HCT116 (cell line): ENCODE data around the gene SEC61A2. TPM values are rescaled to one million over a fixed set of nuclear protein-coding genes. Genes with fewer than 3 reads are reported as not detected.

Experiments
- ATAC-seq: fragments of 200-7000 bp; cut with Tn5 transposase; 2 replicates; pipeline ENCODE4 v1.9.1; 2020; ENCODE audit warnings: mild to moderate bottlenecking, moderate library complexity
- BruUV-seq: library from RNA; stranded (reverse); fragments of 400-500 nt; replicated peaks from 2 replicates; lab custom pipeline; 2021; lab: Mats Ljungman, UMichigan
- CTCF ChIA-PET: fragments of 300-600 bp; sonication (Branson Sonifier 250); formaldehyde crosslinking; loops from one replicate; lab custom pipeline; 2021; ENCODE audit warnings: antibody characterized with exemption; lab: Charles Lee
- POLR2A ChIA-PET: fragments of 300-600, 350-600 bp; sonication (Branson Sonifier 250); formaldehyde crosslinking; loops from one replicate; lab custom pipeline; 2021; ENCODE audit warnings: antibody characterized with exemption; lab: Charles Lee
- RAD21 ChIA-PET, 2 experiments: fragments of 300-600 bp; sonication (Branson Sonifier 250); formaldehyde crosslinking; loops; one replicate each; lab custom pipeline; 2023; ENCODE audit warnings: low total read pairs in 2 of 2; ENCODE audit not compliant: uncharacterized antibody in 2 of 2, unreplicated experiment in 2 of 2, low non-redundant PET in 1 of 2; lab: Charles Lee
- DNase-seq: peaks from one replicate; pipeline ENCODE4 v3.0.0-alpha.2; 2010; ENCODE audit warnings: low read depth, low spot score
- H2AFZ ChIP-seq: fragments of 200-600 bp; shearing (Covaris generic), sonication (generic); 2 replicates; pipeline ENCODE4 v1.6.1; 2017; ENCODE audit warnings: low read depth, mixed run types, mixed read lengths, antibody characterized with exemption, low read length; ENCODE audit not compliant: poor library complexity, severe bottlenecking
- H3K27ac ChIP-seq: 2 replicates; pipeline ENCODE4 v1.5.1; 2012; ENCODE audit warnings: low read depth, low read length
- H3K27me3 ChIP-seq: fragments of 200-600 bp; sonication (generic); 2 replicates; pipeline ENCODE4 v1.6.1; 2016; ENCODE audit warnings: mixed run types, low read length, mixed read lengths; ENCODE audit not compliant: insufficient read depth
- H3K36me3 ChIP-seq, 2 experiments: fragments of 200-500 bp in 1 of 2; fragments of 200-600 bp in 1 of 2; sonication (Bioruptor generic) in 1 of 2; sonication (generic) in 1 of 2; 2 replicates each; pipeline versions ENCODE4 v1.5.1 to v1.6.1; 2014 to 2016; ENCODE audit warnings: low read length in 2 of 2, inconsistent platforms in 1 of 2, mixed read lengths in 1 of 2, mixed run types in 1 of 2; ENCODE audit not compliant: insufficient read depth in 2 of 2, control insufficient read depth in 1 of 2
- H3K4me1 ChIP-seq, 2 experiments: fragments of 200-600 bp in 1 of 2; sonication (generic) in 1 of 2; 2 replicates each; pipeline versions ENCODE4 v1.5.1 to v1.6.1; 2012 to 2017; ENCODE audit warnings: low read length in 2 of 2, inconsistent platforms in 1 of 2, mild to moderate bottlenecking in 1 of 2, mixed read lengths in 1 of 2, mixed run types in 1 of 2, moderate library complexity in 1 of 2; ENCODE audit not compliant: insufficient read depth in 2 of 2, control insufficient read depth in 1 of 2
- H3K4me2 ChIP-seq: fragments of 200-600 bp; sonication (generic); 2 replicates; pipeline ENCODE4 v1.6.1; 2017; ENCODE audit warnings: mixed run types, low read length, mixed read lengths
- H3K4me3 ChIP-seq, 2 experiments: fragments of 200-600 bp in 1 of 2; sonication (generic) in 1 of 2; replicated peaks in 1 of 2; 2 replicates each; pipeline ENCODE4 v1.5.1; 2011 to 2016; ENCODE audit warnings: low read length in 2 of 2, control low read depth in 1 of 2, low read depth in 1 of 2, mild to moderate bottlenecking in 1 of 2, mixed read lengths in 1 of 2, mixed run types in 1 of 2
- H3K79me2 ChIP-seq: fragments of 200-600 bp; sonication (generic); 2 replicates; pipeline ENCODE4 v1.6.1; 2017; ENCODE audit warnings: mild to moderate bottlenecking, mixed run types, low read length, moderate library complexity, mixed read lengths; ENCODE audit not compliant: insufficient read depth
- H3K9ac ChIP-seq: fragments of 200-600 bp; sonication (generic); 2 replicates; pipeline ENCODE4 v1.6.1; 2016; ENCODE audit warnings: low read length, mixed read lengths
- H3K9me2 ChIP-seq: fragments of 200-600 bp; sonication (generic), shearing (Covaris generic); 2 replicates; pipeline ENCODE4 v1.6.1; 2017; ENCODE audit warnings: mixed run types, mild to moderate bottlenecking, moderate library complexity; ENCODE audit not compliant: insufficient read depth
- H3K9me3 ChIP-seq, 2 experiments: fragments of 200-500 bp in 1 of 2; fragments of 200-600 bp in 1 of 2; sonication (Bioruptor generic) in 1 of 2; sonication (generic) in 1 of 2; 2 replicates each; pipeline ENCODE4 v1.6.1; 2014 to 2017; ENCODE audit warnings: low read length in 2 of 2, mixed read lengths in 2 of 2, inconsistent platforms in 1 of 2, low read depth in 1 of 2, mild to moderate bottlenecking in 1 of 2, mixed run types in 1 of 2, moderate library complexity in 1 of 2; ENCODE audit not compliant: control insufficient read depth in 1 of 2, insufficient read depth in 1 of 2
- H4K20me1 ChIP-seq: fragments of 200-600 bp; sonication (generic), shearing (Covaris generic); 2 replicates; pipeline ENCODE4 v1.6.1; 2017; ENCODE audit warnings: mixed run types, mild to moderate bottlenecking, moderate library complexity; ENCODE audit not compliant: insufficient read depth
- CEBPB ChIP-seq: IDR thresholded peaks from 2 replicates; pipeline ENCODE4 v1.6.1; 2012; ENCODE audit warnings: low read depth
- ELF1 ChIP-seq: IDR thresholded peaks from 2 replicates; pipeline ENCODE4 v1.6.1; 2012; ENCODE audit warnings: low read depth, borderline replicate concordance
- EZH2 ChIP-seq: fragments of 200-600 bp; sonication (generic); IDR thresholded peaks from 2 replicates; pipeline ENCODE4 v1.6.1; 2017; ENCODE audit warnings: antibody characterized with exemption, mixed run types
- FOSL1 ChIP-seq: IDR thresholded peaks from 2 replicates; pipeline ENCODE4 v1.6.1; 2012; ENCODE audit warnings: low read depth
- SIN3A ChIP-seq: IDR thresholded peaks from 2 replicates; pipeline ENCODE4 v1.6.1; 2012; ENCODE audit warnings: low read depth
- SRF ChIP-seq: IDR thresholded peaks from 2 replicates; pipeline ENCODE4 v1.6.1; 2012; ENCODE audit warnings: low read depth
- TCF7L2 ChIP-seq: IDR thresholded peaks from 2 replicates; pipeline ENCODE4 v1.7.0; 2011; ENCODE audit warnings: borderline replicate concordance, inconsistent platforms; ENCODE audit not compliant: insufficient read depth, insufficient read length; ENCODE audit errors: extremely low read depth
- ZNF274 ChIP-seq: fragments of 200-500 bp; sonication (Bioruptor generic); IDR thresholded peaks from 2 replicates; pipeline ENCODE4 v1.6.1; 2014; ENCODE audit warnings: mild to moderate bottlenecking, low read depth, low read length, inconsistent platforms
- intact Hi-C: fragments of 100-400 bp; cut with micrococcal nuclease; formaldehyde crosslinking; loops from 2 replicates; pipeline ENCODE4 v1.10.0; 2022
- total RNA-seq: library from RNA; stranded (reverse); gene quantifications from one replicate; pipeline ENCODE4 v1.2.1, GENCODE V29; 2021; ENCODE audit not compliant: unreplicated experiment
- TF ChIP-seq, protein P1 (sequence below): IDR thresholded peaks from 2 replicates; pipeline ENCODE4 v1.6.1; 2012

Gene SEC61A2
- total RNA-seq, 1 experiment from 2014 or later, result 10.0 TPM

DNA sequence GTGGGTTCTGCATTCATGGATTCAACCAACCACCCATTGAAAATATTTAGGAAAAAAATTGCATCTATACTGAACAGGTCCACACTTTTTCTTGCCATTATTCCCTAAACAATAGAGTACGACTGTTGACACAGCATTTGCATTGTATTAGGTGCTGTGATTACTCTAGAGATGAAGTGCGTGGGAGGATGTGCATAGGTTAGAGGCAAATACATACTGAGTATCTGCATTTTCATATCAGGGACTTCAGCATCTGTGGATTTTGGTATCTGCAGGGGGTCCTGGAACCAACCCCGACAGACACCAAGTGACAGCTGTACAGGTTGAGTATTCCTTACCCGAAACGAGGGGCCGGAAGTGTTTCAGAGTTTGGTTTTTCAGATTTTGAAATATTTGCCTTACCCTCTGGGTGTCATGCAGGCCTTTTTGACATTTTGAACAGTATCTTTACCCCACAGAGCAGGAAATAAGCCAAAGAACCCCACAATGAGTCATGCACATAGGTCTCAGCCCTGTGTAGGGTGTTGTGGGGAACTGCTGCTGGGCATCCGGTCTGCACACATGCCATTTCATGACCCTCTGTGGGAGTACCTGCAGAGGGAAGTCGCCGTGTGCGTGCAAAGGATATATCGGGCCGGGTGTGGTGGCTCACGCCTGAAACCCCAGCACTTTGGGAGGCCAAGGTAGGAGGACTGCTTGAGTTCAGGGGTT, 51.7 kb downstream of the SEC61A2 start:
- no peaks in the 10 kb centered on the region for H3K4me1 ChIP-seq
- ChIA-PET RAD21 (no interaction called here), POLR2A (interaction anchor here (1.0 kb wide), 1 partner anchor 14 kb away, joined by 4 read pairs; the partner anchor contains the start of gene NUDT5), CTCF (no interaction called here)
- H4K20me1 ChIP-seq, result 0 out of 2 replicates have a peak, but pooled peaks cover 6% of the 10 kb centered on the region
- no TSS peak for BruUV-seq
- DNase-seq, result no peak
- H3K27ac ChIP-seq, result no peak overlapping the region
- H3K9me3 ChIP-seq, result no peaks in the 10 kb centered on the region
- H3K4me3 ChIP-seq, result no peak overlapping the region
- H3K79me2 ChIP-seq, result peaks cover 10% of the 10 kb centered on the region; the same call in 1 of the 2 replicates
- TF ChIP-seq SIN3A (no peak), ZNF274 (no peak), CEBPB (no peak), FOSL1 (no peak), SRF (no peak), ELF1 (no peak)
- TF ChIP-seq, protein P1, sequence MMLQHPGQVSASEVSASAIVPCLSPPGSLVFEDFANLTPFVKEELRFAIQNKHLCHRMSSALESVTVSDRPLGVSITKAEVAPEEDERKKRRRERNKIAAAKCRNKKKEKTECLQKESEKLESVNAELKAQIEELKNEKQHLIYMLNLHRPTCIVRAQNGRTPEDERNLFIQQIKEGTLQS, result no peak
- H3K27me3 ChIP-seq, result no peaks in the 10 kb centered on the region
- no peak overlapping the region for H3K9ac ChIP-seq
- no peak overlapping the region for H2AFZ ChIP-seq
- intact Hi-C loops, result no loop called here
- no peak for ATAC-seq
- no peak overlapping the region for H3K4me2 ChIP-seq
- H3K9me2 ChIP-seq, result no peaks in the 10 kb centered on the region
- H3K36me3 ChIP-seq, result peaks cover 35 to 43% of the 10 kb centered on the region in 2 experiments; a peak in 3 of 4 replicates

DNA sequence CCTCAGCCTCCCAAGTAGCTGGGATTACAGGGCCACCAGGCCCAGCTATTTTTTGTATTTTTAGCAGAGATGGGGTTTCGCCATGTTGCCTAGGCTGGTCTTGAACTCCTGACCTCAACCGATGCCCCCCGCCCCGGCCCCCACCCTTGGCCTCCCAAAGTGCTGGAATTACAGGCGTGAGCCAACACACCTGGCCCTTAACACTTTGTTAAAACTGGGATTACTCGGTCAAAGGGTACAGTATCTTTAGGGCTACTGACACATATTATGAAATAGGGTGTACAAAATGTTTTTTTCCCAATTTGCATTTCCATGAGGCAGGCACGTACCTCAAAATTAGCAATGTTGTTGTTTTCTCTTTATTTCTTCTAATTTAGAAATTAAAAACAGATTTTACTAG, 54.7 kb downstream of the SEC61A2 start:
- intact Hi-C loops, result no loop called here
- no peaks in the 10 kb centered on the region for H3K4me1 ChIP-seq
- H3K36me3 ChIP-seq, result peaks cover 31 to 32% of the 10 kb centered on the region in 2 experiments; a peak in 3 of 4 replicates
- no peak for DNase-seq
- ChIA-PET RAD21 (no interaction called here), CTCF (no interaction called here), POLR2A (no interaction called here)
- H3K4me2 ChIP-seq, result no peak overlapping the region
- H3K27me3 ChIP-seq, result no peaks in the 10 kb centered on the region
- H3K27ac ChIP-seq, result no peak overlapping the region
- no peak for ATAC-seq
- H3K79me2 ChIP-seq, result peaks cover 39% of the 10 kb centered on the region
- H3K4me3 ChIP-seq, result no peak overlapping the region
- no peaks in the 10 kb centered on the region for H3K9me2 ChIP-seq
- TF ChIP-seq EZH2 (no peak), TCF7L2 (no peak)
- no peak overlapping the region for H2AFZ ChIP-seq
- H3K9ac ChIP-seq, result no peak overlapping the region
- H3K9me3 ChIP-seq, result no peaks in the 10 kb centered on the region
- no TSS peak for BruUV-seq
- peaks cover 10% of the 10 kb centered on the region; the same call in 1 of the 2 replicates for H4K20me1 ChIP-seq
